Measurements from ENCODE around the gene PCSK4.
A peak's percentile ranks its signal among the peaks of the same experiment; 100 is the strongest.

GRCh38 chr19:1438035-1438932 is 51.9 kb downstream of the PCSK4 start, which contains the start of gene RPS15:
- TF ChIP-seq CTCF (IDR thresholded peaks at IDR 0.05) (peak; percentile 74 to 95 (median 90)), EP300 (IDR thresholded peaks at IDR 0.05) (no peak), POLR2A (IDR thresholded peaks at IDR 0.05) (peak; percentile 89 to 90)

All from sigmoid colon (tissue), 4 donors.